Gastroesophageal sphincter (tissue), 3 donors: ENCODE data around the gene BORCS5.

Experiments
- EP300 ChIP-seq: sonication (generic); formaldehyde crosslinking; IDR thresholded peaks from one replicate; pipeline ENCODE4 v1.6.1; 2017; ENCODE audit warnings: antibody characterized with exemption, mild to moderate bottlenecking
- POLR2A ChIP-seq, 2 donors: fragments of 450-650 bp; IDR thresholded peaks; one replicate each; pipeline ENCODE4 v1.6.1; 2017; ENCODE audit warnings: antibody characterized with exemption in 2 of 2, mild to moderate bottlenecking in 2 of 2, moderate library complexity in 1 of 2
- TF ChIP-seq, protein P1 (sequence below), 4 experiments: fragments of 200-600 bp in 2 of 4; fragments of 450-650 bp in 2 of 4; sonication (generic) in 1 of 4; IDR thresholded peaks; one replicate each; pipeline ENCODE4 v1.5.1; 2017 to 2019; ENCODE audit warnings: antibody characterized with exemption in 4 of 4, mild to moderate bottlenecking in 2 of 4, moderate library complexity in 2 of 4

DNA sequence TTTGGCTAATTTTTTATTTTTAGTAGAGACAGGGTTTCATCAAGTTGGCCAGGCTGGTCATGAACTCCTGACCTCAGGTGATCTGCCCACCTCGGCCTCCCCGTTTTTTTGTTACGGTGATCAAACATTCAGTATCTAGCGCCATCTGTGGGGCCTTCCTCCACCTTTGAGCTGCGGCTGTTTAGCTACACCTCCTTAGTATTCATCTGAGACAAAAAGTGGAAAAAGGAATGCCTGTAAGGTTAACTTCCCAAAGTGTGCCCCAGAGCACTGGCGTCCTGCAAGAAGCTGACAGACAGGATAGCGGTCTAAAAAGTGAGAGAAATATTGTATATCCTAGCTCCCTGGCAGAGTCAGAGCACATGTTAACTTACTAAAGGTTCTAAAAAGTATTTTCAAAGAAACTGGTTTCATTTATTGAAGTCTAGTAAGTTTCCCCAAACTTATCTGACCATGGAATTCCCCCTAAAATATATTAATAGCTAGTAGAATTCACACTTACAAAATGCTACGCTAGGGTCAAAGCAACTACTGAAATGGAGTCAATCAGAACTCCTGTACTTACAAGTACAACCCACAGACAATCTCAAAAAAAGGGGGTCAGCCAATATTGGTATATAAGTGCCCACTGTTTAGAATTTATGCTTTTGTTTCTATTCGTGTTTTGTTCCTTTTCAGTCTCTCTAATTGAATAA lies 146.7 kb downstream of the BORCS5 start:
- TF ChIP-seq, protein P1, sequence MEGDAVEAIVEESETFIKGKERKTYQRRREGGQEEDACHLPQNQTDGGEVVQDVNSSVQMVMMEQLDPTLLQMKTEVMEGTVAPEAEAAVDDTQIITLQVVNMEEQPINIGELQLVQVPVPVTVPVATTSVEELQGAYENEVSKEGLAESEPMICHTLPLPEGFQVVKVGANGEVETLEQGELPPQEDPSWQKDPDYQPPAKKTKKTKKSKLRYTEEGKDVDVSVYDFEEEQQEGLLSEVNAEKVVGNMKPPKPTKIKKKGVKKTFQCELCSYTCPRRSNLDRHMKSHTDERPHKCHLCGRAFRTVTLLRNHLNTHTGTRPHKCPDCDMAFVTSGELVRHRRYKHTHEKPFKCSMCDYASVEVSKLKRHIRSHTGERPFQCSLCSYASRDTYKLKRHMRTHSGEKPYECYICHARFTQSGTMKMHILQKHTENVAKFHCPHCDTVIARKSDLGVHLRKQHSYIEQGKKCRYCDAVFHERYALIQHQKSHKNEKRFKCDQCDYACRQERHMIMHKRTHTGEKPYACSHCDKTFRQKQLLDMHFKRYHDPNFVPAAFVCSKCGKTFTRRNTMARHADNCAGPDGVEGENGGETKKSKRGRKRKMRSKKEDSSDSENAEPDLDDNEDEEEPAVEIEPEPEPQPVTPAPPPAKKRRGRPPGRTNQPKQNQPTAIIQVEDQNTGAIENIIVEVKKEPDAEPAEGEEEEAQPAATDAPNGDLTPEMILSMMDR (IDR thresholded peaks at IDR 0.05) = no peak
- TF ChIP-seq EP300 = no peak
- no peak for TF ChIP-seq POLR2A (IDR thresholded peaks at IDR 0.05)
